Measurements from ENCODE around the gene CDH23. TPM values are rescaled to one million over a fixed set of nuclear protein-coding genes. Genes with fewer than 3 reads are reported as not detected.

CDH23 gene
- total and polyA plus RNA-seq, 2 donors from 2014 or later: 1.1 to 6.4 TPM

DNA sequence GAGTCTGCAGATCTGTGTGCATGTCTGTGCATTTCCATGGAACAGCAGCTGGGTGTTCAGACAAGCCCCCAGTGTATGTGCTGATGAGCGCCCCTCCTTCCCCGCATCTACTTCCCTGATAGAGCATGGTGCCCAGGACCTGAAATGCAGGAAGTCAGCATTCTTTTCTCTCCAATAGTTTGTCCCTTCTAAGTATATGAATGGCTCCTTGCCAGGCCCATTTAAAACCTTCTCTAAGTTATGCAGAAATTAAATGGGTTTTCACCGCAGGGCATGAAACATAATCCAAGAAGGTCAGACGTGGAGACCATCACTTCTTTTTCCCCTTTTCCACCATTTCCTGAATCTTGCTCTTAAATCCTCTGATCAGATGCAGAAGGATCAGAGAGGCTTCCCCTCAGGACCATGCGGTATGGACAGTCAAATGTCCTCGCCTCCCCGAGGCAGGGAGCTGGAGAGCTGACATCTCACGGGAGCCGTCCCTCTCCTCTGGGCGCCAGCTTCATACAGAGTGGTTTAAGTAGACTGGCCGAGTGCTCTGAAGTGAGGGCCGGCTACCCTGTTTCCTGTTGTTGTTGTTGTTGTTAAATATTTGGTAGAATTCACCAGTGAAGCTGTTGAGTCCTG is 167.6 kb downstream of the CDH23 start:
- intact Hi-C loops (cut with DNase I): no loop called here
- TF ChIP-seq, protein P1, sequence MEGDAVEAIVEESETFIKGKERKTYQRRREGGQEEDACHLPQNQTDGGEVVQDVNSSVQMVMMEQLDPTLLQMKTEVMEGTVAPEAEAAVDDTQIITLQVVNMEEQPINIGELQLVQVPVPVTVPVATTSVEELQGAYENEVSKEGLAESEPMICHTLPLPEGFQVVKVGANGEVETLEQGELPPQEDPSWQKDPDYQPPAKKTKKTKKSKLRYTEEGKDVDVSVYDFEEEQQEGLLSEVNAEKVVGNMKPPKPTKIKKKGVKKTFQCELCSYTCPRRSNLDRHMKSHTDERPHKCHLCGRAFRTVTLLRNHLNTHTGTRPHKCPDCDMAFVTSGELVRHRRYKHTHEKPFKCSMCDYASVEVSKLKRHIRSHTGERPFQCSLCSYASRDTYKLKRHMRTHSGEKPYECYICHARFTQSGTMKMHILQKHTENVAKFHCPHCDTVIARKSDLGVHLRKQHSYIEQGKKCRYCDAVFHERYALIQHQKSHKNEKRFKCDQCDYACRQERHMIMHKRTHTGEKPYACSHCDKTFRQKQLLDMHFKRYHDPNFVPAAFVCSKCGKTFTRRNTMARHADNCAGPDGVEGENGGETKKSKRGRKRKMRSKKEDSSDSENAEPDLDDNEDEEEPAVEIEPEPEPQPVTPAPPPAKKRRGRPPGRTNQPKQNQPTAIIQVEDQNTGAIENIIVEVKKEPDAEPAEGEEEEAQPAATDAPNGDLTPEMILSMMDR (IDR thresholded peaks at IDR 0.05; ENCODE audit: borderline replicate concordance, extremely low read depth, insufficient read depth): no peak
- FAIRE-seq (no peak), DNase-seq (peak in 3 of 5 donors; percentile 29 to 69 (median 63))
- no peaks in the 10 kb centered on the region for H3K4me1 ChIP-seq (ENCODE audit: control insufficient read depth in 2 of 3, insufficient read depth in 2 of 3, low read depth in 1 of 3, low read length in 3 of 3)
- no peaks in the 10 kb centered on the region for H3K9me3 ChIP-seq (ENCODE audit: control insufficient read depth in 2 of 3, insufficient read depth in 1 of 3, low read length in 3 of 3)
- H3K27ac ChIP-seq (ENCODE audit: low read depth in 2 of 2, low read length in 2 of 2): no peak overlapping the region
- no peak overlapping the region for H3K9ac ChIP-seq (ENCODE audit: low read length in 3 of 3)
- H3K27me3 ChIP-seq (ENCODE audit: control insufficient read depth, insufficient read depth, low read length): no peaks in the 10 kb centered on the region
- no peak overlapping the region for H3K4me3 ChIP-seq (ENCODE audit: low read length in 3 of 3)
- H3K36me3 ChIP-seq (ENCODE audit: control insufficient read depth in 2 of 3, insufficient read depth in 3 of 3, low read length in 3 of 3): no peaks in the 10 kb centered on the region

DNA sequence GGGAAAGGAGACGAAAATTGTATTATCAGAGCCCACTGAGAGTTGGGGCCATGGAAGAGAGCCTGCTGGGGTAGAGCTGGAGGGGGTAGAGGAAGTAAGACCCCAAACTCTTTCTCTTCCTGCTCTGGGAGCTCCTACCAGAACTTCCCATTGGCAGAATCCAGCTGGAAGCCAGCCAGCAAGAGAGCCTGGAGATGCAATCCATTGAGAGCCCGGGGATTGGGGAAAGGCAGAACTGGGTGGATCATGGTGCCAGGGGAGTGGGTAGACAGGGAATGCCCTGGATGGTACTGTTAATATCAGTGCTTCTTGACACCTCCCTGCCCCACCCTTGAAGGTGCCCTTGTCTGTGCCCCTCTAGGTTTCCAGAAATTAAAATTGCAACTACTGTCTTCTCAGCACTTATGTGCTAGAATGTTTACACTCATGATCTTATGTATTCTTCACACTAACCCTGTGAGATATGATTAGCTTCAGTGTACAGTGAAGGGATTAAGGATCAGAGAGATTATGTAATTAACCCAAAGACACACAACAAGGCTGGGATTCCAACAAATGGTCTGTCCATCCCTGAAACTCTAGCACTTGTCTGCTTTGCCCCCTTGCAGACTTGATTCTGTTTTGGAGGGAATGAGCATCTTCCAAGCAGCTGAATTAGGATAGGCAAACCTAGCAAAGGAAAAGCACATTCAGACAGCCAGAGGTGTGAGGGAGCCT is 168.7 kb downstream of the CDH23 start:
- TF ChIP-seq, protein P1 (IDR thresholded peaks at IDR 0.05; ENCODE audit: borderline replicate concordance, extremely low read depth, insufficient read depth): no peak
- no peaks in the 10 kb centered on the region for H3K27me3 ChIP-seq (ENCODE audit: control insufficient read depth, insufficient read depth, low read length)
- no peaks in the 10 kb centered on the region for H3K4me1 ChIP-seq (ENCODE audit: control insufficient read depth in 2 of 3, insufficient read depth in 2 of 3, low read depth in 1 of 3, low read length in 3 of 3)
- no peak overlapping the region for H3K27ac ChIP-seq (ENCODE audit: low read depth in 2 of 2, low read length in 2 of 2)
- intact Hi-C loops (cut with DNase I): no loop called here
- no peak overlapping the region for H3K9ac ChIP-seq (ENCODE audit: low read length in 3 of 3)
- H3K9me3 ChIP-seq (ENCODE audit: control insufficient read depth in 2 of 3, insufficient read depth in 1 of 3, low read length in 3 of 3): no peaks in the 10 kb centered on the region
- FAIRE-seq (no peak), DNase-seq (no peak)
- no peaks in the 10 kb centered on the region for H3K36me3 ChIP-seq (ENCODE audit: control insufficient read depth in 2 of 3, insufficient read depth in 3 of 3, low read length in 3 of 3)
- H3K4me3 ChIP-seq (ENCODE audit: low read length in 3 of 3): no peak overlapping the region

DNA sequence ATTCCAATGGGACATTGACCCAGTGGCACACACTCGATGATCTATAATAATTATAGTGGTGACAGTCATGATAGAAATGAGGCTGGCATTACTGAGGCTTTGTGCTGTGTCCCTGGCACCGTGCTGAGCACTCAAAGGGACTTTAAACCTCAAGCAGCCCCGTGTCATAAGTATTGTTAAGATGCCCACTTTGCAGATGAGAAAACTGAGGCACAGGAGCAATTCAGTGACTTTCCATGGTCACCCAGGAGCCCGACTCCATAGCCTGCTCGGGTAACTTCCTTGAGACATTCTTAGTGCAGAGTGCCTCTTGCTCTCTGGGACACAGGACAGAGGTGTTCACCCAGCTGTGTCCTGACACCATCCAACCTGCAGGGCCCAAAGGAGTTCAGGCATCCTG is 170.3 kb downstream of the CDH23 start:
- intact Hi-C loops (cut with DNase I): no loop called here
- Histone ChIP-seq H3K9ac (ENCODE audit: low read length in 3 of 3) (no peak overlapping the region), H3K4me1 (ENCODE audit: control insufficient read depth in 2 of 3, insufficient read depth in 2 of 3, low read depth in 1 of 3, low read length in 3 of 3) (no peaks in the 10 kb centered on the region), H3K4me3 (ENCODE audit: low read length in 3 of 3) (no peak overlapping the region), H3K36me3 (ENCODE audit: control insufficient read depth in 2 of 3, insufficient read depth in 3 of 3, low read length in 3 of 3) (no peaks in the 10 kb centered on the region), H3K27me3 (ENCODE audit: control insufficient read depth, insufficient read depth, low read length) (no peaks in the 10 kb centered on the region), H3K9me3 (ENCODE audit: control insufficient read depth in 2 of 3, insufficient read depth in 1 of 3, low read length in 3 of 3) (no peaks in the 10 kb centered on the region), H3K27ac (ENCODE audit: low read depth in 2 of 2, low read length in 2 of 2) (no peak overlapping the region)
- TF ChIP-seq, protein P1 (IDR thresholded peaks at IDR 0.05; ENCODE audit: borderline replicate concordance, extremely low read depth, insufficient read depth): no peak
- FAIRE-seq (no peak), DNase-seq (no peak)

All from kidney (tissue), 14 donors.